ENCODE results near the gene BRWD1. TPM values are rescaled to one million over a fixed set of nuclear protein-coding genes. Genes with fewer than 3 reads are reported as not detected.

BRWD1 gene
- polyA plus RNA-seq, 1 donor from 2014 or later: 246 TPM

DNA sequence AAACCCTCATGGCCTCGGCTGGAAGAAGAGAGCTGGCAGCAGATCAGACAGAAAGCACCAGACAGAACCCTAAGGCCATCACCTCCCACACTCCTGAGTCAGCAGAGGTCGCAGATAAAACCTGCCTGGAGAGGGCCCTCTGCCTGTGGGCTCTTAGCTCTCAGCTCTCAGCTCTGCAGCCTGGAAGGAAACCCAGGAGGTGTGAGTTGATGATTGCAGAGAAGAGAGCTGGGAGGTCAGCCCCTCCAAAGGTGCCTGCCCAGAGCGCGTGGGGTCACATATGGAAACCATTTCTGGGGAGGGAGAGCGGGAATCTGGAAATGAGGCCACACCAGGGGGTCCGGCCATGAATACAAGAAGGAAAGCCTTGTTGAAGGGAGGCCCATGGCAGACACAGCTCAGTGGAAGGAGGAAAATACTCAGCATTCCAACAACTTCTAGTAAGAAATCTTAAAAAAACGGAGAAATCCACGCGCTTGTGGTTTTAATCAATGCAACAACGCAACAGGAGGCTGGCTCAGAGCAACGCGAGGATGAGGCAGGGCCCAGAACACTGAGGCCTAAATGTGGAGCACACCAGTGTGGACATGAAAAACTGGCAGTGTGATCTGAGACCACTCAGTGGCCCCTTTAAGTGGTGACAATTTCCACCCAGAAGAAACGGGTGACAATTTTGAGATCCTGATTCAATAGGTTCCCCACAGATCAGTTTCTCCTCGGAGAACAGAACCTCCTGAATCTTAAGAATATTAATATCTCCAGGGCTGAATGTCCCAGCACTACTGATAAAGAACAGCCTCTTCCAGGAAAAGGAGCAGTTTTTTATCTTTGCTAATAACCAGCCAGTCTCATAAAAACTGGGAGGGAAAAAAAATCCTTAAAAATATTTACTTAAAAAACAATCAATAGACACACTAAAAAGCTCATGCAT is 175.9 kb downstream of the BRWD1 start:
- Histone ChIP-seq H3K4me2 (ENCODE audit: low read length) (no peak overlapping the region), H3F3A (ENCODE audit: insufficient read depth, low read length, poor library complexity, severe bottlenecking) (no peaks in the 10 kb centered on the region), H3K27ac (ENCODE audit: low read length) (no peak overlapping the region)

DNA sequence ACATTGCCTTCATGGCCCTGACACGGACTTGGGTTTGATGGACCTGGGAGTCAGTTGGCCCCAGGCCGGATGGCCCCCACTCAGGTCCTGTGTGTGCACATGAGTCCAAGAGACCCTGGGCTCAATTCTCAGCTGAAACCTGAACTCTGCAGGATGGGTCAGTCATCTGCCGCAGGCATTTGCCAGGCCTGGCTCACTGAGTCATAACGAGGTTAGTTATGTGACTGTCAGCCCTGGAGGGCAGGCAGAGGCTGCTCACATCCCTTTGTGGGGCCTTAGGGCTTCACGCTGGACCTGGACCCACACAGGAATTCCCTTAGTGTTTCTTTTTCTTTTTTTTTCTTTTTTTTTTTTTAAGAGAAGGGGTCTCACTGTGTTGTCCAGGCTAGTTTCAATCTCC is 176.7 kb downstream of the BRWD1 start:
- no peaks in the 10 kb centered on the region for H3F3A ChIP-seq (ENCODE audit: insufficient read depth, low read length, poor library complexity, severe bottlenecking)
- no peaks in the 10 kb centered on the region for H3K36me3 ChIP-seq (ENCODE audit: insufficient read depth, low read length)
- H3K27ac ChIP-seq (ENCODE audit: low read length): no peak overlapping the region
- H4K20me1 ChIP-seq (ENCODE audit: insufficient read depth): no peaks in the 10 kb centered on the region
- H3K79me2 ChIP-seq (replicated peaks; ENCODE audit: insufficient read depth, low read length): no peaks in the 10 kb centered on the region
- H3K9me2 ChIP-seq (ENCODE audit: insufficient read depth, low read length): no peaks in the 10 kb centered on the region
- H3K9me3 ChIP-seq (ENCODE audit: low read length): no peaks in the 10 kb centered on the region
- H3K4me3 ChIP-seq (ENCODE audit: low read length): no peak overlapping the region
- no peak overlapping the region for H3K4me2 ChIP-seq (ENCODE audit: low read length)
- H2AFZ ChIP-seq (ENCODE audit: low read depth, low read length): no peak overlapping the region
- H3K9ac ChIP-seq (ENCODE audit: low read length): no peak overlapping the region
- H3K27me3 ChIP-seq (ENCODE audit: insufficient read depth, low read depth, low read length): no peaks in the 10 kb centered on the region
- no peak for TF ChIP-seq TAF1 (IDR thresholded peaks at IDR 0.05; ENCODE audit: low read depth)
- TF ChIP-seq, protein P1, sequence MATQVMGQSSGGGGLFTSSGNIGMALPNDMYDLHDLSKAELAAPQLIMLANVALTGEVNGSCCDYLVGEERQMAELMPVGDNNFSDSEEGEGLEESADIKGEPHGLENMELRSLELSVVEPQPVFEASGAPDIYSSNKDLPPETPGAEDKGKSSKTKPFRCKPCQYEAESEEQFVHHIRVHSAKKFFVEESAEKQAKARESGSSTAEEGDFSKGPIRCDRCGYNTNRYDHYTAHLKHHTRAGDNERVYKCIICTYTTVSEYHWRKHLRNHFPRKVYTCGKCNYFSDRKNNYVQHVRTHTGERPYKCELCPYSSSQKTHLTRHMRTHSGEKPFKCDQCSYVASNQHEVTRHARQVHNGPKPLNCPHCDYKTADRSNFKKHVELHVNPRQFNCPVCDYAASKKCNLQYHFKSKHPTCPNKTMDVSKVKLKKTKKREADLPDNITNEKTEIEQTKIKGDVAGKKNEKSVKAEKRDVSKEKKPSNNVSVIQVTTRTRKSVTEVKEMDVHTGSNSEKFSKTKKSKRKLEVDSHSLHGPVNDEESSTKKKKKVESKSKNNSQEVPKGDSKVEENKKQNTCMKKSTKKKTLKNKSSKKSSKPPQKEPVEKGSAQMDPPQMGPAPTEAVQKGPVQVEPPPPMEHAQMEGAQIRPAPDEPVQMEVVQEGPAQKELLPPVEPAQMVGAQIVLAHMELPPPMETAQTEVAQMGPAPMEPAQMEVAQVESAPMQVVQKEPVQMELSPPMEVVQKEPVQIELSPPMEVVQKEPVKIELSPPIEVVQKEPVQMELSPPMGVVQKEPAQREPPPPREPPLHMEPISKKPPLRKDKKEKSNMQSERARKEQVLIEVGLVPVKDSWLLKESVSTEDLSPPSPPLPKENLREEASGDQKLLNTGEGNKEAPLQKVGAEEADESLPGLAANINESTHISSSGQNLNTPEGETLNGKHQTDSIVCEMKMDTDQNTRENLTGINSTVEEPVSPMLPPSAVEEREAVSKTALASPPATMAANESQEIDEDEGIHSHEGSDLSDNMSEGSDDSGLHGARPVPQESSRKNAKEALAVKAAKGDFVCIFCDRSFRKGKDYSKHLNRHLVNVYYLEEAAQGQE (IDR thresholded peaks at IDR 0.05; ENCODE audit: borderline replicate concordance): no peak
- TF ChIP-seq MXI1 (conservative IDR thresholded peaks at IDR 0.05; ENCODE audit: poor library complexity, severe bottlenecking): no peak
- TF ChIP-seq EP300 (conservative IDR thresholded peaks at IDR 0.05; ENCODE audit: poor library complexity, severe bottlenecking): no peak
- no peak for TF ChIP-seq POLR2AphosphoS5 (IDR thresholded peaks at IDR 0.05)
- TF ChIP-seq, protein P2, sequence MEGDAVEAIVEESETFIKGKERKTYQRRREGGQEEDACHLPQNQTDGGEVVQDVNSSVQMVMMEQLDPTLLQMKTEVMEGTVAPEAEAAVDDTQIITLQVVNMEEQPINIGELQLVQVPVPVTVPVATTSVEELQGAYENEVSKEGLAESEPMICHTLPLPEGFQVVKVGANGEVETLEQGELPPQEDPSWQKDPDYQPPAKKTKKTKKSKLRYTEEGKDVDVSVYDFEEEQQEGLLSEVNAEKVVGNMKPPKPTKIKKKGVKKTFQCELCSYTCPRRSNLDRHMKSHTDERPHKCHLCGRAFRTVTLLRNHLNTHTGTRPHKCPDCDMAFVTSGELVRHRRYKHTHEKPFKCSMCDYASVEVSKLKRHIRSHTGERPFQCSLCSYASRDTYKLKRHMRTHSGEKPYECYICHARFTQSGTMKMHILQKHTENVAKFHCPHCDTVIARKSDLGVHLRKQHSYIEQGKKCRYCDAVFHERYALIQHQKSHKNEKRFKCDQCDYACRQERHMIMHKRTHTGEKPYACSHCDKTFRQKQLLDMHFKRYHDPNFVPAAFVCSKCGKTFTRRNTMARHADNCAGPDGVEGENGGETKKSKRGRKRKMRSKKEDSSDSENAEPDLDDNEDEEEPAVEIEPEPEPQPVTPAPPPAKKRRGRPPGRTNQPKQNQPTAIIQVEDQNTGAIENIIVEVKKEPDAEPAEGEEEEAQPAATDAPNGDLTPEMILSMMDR (IDR thresholded peaks at IDR 0.05; ENCODE audit: poor library complexity, severe bottlenecking): no peak
- no peak for TF ChIP-seq EZH2 (IDR thresholded peaks at IDR 0.05; ENCODE audit: borderline replicate concordance, insufficient read depth, low read length, poor library complexity, severe bottlenecking)
- no peak for TF ChIP-seq RAD21 (conservative IDR thresholded peaks at IDR 0.05)
- no peak for TF ChIP-seq SMC3 (conservative IDR thresholded peaks at IDR 0.05; ENCODE audit: poor library complexity)

More for the DNA sequence above, 175.9 kb downstream of the BRWD1 start:
- H3K36me3 ChIP-seq (ENCODE audit: insufficient read depth, low read length): no peaks in the 10 kb centered on the region
- no peaks in the 10 kb centered on the region for H3K27me3 ChIP-seq (ENCODE audit: insufficient read depth, low read depth, low read length)
- TF ChIP-seq EP300 (conservative IDR thresholded peaks at IDR 0.05; ENCODE audit: poor library complexity, severe bottlenecking) (no peak), POLR2AphosphoS5 (IDR thresholded peaks at IDR 0.05) (no peak)
- TF ChIP-seq, protein P2 (IDR thresholded peaks at IDR 0.05; ENCODE audit: poor library complexity, severe bottlenecking): no peak
- no peaks in the 10 kb centered on the region for H3K9me2 ChIP-seq (ENCODE audit: insufficient read depth, low read length)
- H3K9me3 ChIP-seq (ENCODE audit: low read length): no peaks in the 10 kb centered on the region
- H3K79me2 ChIP-seq (replicated peaks; ENCODE audit: insufficient read depth, low read length): no peaks in the 10 kb centered on the region
- H3K9ac ChIP-seq (ENCODE audit: low read length): no peak overlapping the region
- H3K4me3 ChIP-seq (ENCODE audit: low read length): no peak overlapping the region
- H4K20me1 ChIP-seq (ENCODE audit: insufficient read depth): no peaks in the 10 kb centered on the region
- H2AFZ ChIP-seq (ENCODE audit: low read depth, low read length): no peak overlapping the region

Measured in neural cell (in vitro differentiated cells).